ENCODE results near the gene ADAMTS2.

- TF ChIP-seq SP1 (IDR thresholded peaks at IDR 0.05; ENCODE audit: low read depth) (no peak), REST (IDR thresholded peaks at IDR 0.05; ENCODE audit: low read depth) (no peak), RAD21 (IDR thresholded peaks at IDR 0.05; ENCODE audit: low read depth) (no peak), MAX (IDR thresholded peaks at IDR 0.05) (no peak), ZNF274 (IDR thresholded peaks at IDR 0.05; ENCODE audit: low read depth, low read length) (no peak), CTCF (IDR thresholded peaks at IDR 0.05 in 2 of 3, conservative IDR thresholded peaks at IDR 0.05 in 1 of 3; ENCODE audit: borderline replicate concordance in 1 of 3, insufficient read depth in 1 of 3, low read depth in 2 of 3, low read length in 2 of 3) (no peak), POLR2A (IDR thresholded peaks at IDR 0.05; ENCODE audit: borderline replicate concordance, extremely low read depth, insufficient read depth, insufficient read length) (no peak), EZH2 (IDR thresholded peaks at IDR 0.05) (no peak), ZFX (IDR thresholded peaks at IDR 0.05) (no peak), POLR2AphosphoS5 (IDR thresholded peaks at IDR 0.05; ENCODE audit: low read depth, low read length) (no peak)
Observed at GRCh38 chr5:179192891-179193470, 152.3 kb downstream of the ADAMTS2 start.

Data from HCT116 (cell line).